Activated T-cell treated with anti-CD3 and anti-CD28 coated beads, Interleukin-2, amount 50 U/mL, for 72 hours (primary cell): Measurements from ENCODE around the gene PFDN6. TPM values are rescaled to one million over a fixed set of nuclear protein-coding genes. Genes with fewer than 3 reads are reported as not detected.
"Not testable (repeated sequence)": the region's sequence is repeated elsewhere in the genome, so short reads cannot be mapped to it uniquely, and the experiment has no call there.

Source experiments
- ATAC-seq, 2 donors: fragments of 150-1000 bp; cut with Tn5 transposase; replicated peaks in 1 of 2; 2 replicates each; pipeline ENCODE4 v1.10.0; 2021; ENCODE audit warnings: moderate library complexity in 2 of 2, mild to moderate bottlenecking in 1 of 2
- DNase-seq, 2 donors: peaks; one replicate each; pipeline ENCODE4 v3.0.0; 2021 to 2022; ENCODE audit warnings: mixed read lengths in 1 of 2
- H3K27ac Mint-ChIP-seq: one replicate; pipeline ENCODE4 v1.8.0; 2022; ENCODE audit warnings: mild to moderate bottlenecking, moderate library complexity, mixed read lengths
- H3K27me3 Mint-ChIP-seq: one replicate; pipeline ENCODE4 v1.8.0; 2022; ENCODE audit warnings: low read depth, mixed read lengths
- H3K36me3 Mint-ChIP-seq, 2 donors: one replicate each; pipeline ENCODE4 v1.8.0; 2022; ENCODE audit warnings: mixed read lengths in 2 of 2, mild to moderate bottlenecking in 1 of 2; ENCODE audit not compliant: insufficient read depth in 2 of 2
- H3K4me1 Mint-ChIP-seq: one replicate; pipeline ENCODE4 v1.8.0; 2022; ENCODE audit warnings: low read depth, mixed read lengths
- H3K4me3 Mint-ChIP-seq, 2 donors: one replicate each; pipeline ENCODE4 v1.8.0; 2022; ENCODE audit warnings: mild to moderate bottlenecking in 2 of 2, mixed read lengths in 2 of 2, moderate library complexity in 2 of 2
- H3K9me3 Mint-ChIP-seq, 2 donors: one replicate each; pipeline ENCODE4 v1.8.0; 2022; ENCODE audit warnings: mixed read lengths in 2 of 2
- total RNA-seq, 2 donors: library from RNA; stranded (reverse); gene quantifications; one replicate each; pipeline ENCODE4 v1.2.3, GENCODE V29; 2022

Gene PFDN6
- total RNA-seq, 2 donors from 2014 or later = 41.9 to 54.6 TPM

GRCh38 chr6:33262490-33262889 lies 26.9 kb upstream of the PFDN6 start:
- not testable (repeated sequence) for H3K27ac Mint-ChIP-seq, H3K9me3 Mint-ChIP-seq, ATAC-seq, H3K27me3 Mint-ChIP-seq, H3K4me3 Mint-ChIP-seq, H3K4me1 Mint-ChIP-seq, DNase-seq
- H3K36me3 Mint-ChIP-seq = peaks cover 2 to 27% of the 10 kb centered on the region in 2 donors

DNA sequence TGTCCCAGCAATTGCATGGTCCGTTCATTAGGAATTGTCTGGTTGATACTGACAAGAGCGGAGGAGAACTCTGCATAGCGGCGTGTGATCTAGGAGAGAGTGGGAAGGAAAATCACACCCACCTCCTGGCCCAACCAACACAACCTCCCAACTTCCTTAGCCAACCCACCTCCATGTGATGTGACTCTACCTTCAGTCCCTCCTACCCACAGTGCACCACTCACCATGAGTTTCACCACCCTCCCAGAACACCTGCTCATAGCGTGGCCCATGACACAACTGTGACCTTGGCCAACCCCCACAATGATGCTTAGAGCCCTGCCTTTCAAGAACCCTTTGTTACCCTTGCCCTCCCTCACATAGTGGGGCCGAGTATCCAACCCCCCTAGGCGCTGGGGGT lies 25.4 kb upstream of the PFDN6 start:
- Mint-ChIP-seq H3K27ac (no peak overlapping the region), H3K9me3 (no peaks in the 10 kb centered on the region), H3K36me3 (peaks cover 2 to 33% of the 10 kb centered on the region in 2 donors), H3K4me3 (no peak overlapping the region), H3K27me3 (no peaks in the 10 kb centered on the region), H3K4me1 (no peaks in the 10 kb centered on the region)
- ATAC-seq (no peak), DNase-seq (no peak)

GRCh38 chr6:33271117-33271467 lies 18.3 kb upstream of the PFDN6 start:
- no peak for DNase-seq
- no peak for ATAC-seq
- no peaks in the 10 kb centered on the region for H3K9me3 Mint-ChIP-seq
- peak overlapping the region; percentile 98 for H3K27ac Mint-ChIP-seq
- H3K27me3 Mint-ChIP-seq = no peaks in the 10 kb centered on the region
- peaks cover 55% of the 10 kb centered on the region for H3K4me1 Mint-ChIP-seq
- H3K4me3 Mint-ChIP-seq = peak overlapping the region; percentile 94 to 98
- peaks cover 28 to 54% of the 10 kb centered on the region in 2 donors for H3K36me3 Mint-ChIP-seq

DNA sequence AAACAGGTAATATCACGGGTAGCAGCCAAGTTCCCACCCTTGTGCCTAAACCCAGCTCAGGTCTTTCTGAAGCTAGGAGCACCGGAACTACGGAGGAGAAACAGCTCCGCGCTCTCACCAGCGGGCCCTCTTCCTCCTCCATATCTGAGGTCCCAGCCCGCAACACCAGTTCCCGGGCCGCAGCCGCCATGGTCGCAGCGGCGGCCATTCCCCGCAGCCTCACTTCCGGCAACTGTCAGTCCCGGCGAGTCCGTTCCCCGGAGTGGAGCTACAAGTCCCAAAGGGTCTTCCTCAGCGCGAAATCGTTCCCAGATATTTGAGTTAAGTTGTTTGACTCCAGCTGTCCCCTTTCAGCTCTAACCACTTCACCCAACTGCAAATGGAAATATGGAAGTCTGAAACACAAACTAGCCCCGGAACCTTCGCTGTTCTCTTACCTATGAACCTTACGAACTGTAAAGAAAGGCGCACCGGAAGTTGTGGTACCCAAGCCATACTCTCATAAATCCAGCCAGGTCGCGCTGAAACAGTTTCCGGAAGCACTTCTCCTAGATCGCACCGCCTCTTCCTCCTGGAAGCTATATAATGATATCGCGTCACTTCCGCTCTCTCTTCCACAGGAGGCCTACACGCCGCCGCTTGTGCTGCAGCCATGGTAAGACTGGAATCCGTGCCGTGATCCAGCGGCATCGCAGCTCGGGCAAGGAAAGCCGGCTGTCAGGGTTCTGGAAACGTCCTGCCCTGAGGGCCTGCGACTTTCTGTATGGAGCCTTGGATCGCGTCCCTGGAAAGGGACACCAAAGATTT lies 17.7 kb upstream of the PFDN6 start, which contains the start of the genes RPS18 and VPS52:
RPS18 (plus strand) TSS at position 608 of the 807 bp plus-strand sequence; CDS start at position 653, 45 bp downstream.
VPS52 (minus strand) TSS at position 409 of the 807 bp plus-strand sequence; CDS start at position 208, 201 bp downstream.
- Mint-ChIP-seq H3K9me3 (no peaks in the 10 kb centered on the region), H3K4me1 (peaks cover 61% of the 10 kb centered on the region), H3K27ac (peak within 1 kb of the TSS; percentile 98)

DNA sequence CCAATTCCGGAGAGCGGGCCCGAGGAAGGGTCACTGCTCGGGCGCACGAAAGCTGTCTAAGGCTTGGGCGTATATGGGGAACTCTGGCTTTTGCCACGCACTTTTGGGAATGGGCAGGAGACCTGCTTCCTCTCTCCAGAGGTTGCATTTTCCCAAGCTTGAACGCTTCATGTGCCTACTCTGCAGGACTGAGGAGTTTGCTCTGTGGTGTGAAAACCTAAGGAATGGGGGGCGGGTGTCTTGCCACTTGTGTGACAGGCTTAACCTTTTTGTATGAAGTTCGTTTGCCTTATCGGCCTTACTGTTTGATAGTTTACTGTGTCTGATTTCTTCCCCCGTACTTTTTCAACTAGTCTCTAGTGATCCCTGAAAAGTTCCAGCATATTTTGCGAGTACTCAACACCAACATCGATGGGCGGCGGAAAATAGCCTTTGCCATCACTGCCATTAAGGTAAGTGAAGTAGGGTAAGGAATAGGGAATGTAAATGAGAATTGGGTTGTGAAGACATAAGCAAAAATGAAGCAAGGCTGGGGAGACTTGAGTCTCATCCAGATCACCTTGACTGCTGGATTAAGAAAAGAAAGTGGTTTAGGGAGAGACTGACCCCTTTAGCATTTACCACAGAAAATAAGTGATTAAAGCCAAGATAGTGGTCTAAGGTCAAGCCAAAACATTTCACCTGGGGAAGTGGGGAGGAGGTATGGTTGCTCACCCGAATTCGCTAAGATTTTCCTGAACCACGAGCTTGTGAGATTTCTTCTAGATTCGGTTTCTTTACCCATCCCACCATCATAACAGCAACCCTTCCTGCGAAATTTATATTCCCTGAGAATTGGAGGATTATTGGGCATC lies 16.9 kb upstream of the PFDN6 start:
- no peaks in the 10 kb centered on the region for H3K27me3 Mint-ChIP-seq
- ATAC-seq (peak; percentile 2 to 4), DNase-seq (no peak)
- peak overlapping the region; percentile 94 to 98 for H3K4me3 Mint-ChIP-seq
- peaks cover 28 to 55% of the 10 kb centered on the region in 2 donors for H3K36me3 Mint-ChIP-seq
- peaks cover 66% of the 10 kb centered on the region for H3K4me1 Mint-ChIP-seq
- H3K9me3 Mint-ChIP-seq = no peaks in the 10 kb centered on the region
- H3K27ac Mint-ChIP-seq = peak overlapping the region; percentile 98

More for the DNA sequence above, 17.7 kb upstream of the PFDN6 start, which contains the start of the genes RPS18 and VPS52:
- peak; percentile 91 to 94 for DNase-seq
- Mint-ChIP-seq H3K36me3 (peaks cover 28 to 54% of the 10 kb centered on the region in 2 donors), H3K27me3 (no peaks in the 10 kb centered on the region), H3K4me3 (peak within 1 kb of the TSS; percentile 94 to 98)
- ATAC-seq = peak; percentile 91 to 93

- no peak for DNase-seq
Observed at GRCh38 chr6:33273129-33273923, 16.1 kb upstream of the PFDN6 start.

GRCh38 chr6:33273924-33274902 lies 15.2 kb upstream of the PFDN6 start:
- ATAC-seq (no peak), DNase-seq (no peak)
- Mint-ChIP-seq H3K9me3 (no peaks in the 10 kb centered on the region), H3K27me3 (no peaks in the 10 kb centered on the region), H3K4me3 (peak overlapping the region; percentile 94 to 98), H3K36me3 (peaks cover 28 to 49% of the 10 kb centered on the region in 2 donors), H3K4me1 (peaks cover 81% of the 10 kb centered on the region), H3K27ac (peak overlapping the region; percentile 98)

More at GRCh38 chr6:33273129-33273923, 16.1 kb upstream of the PFDN6 start:
- Mint-ChIP-seq H3K4me3 (peak overlapping the region; percentile 94 to 98), H3K27ac (peak overlapping the region; percentile 98), H3K4me1 (peaks cover 74% of the 10 kb centered on the region), H3K9me3 (no peaks in the 10 kb centered on the region), H3K36me3 (peaks cover 28 to 49% of the 10 kb centered on the region in 2 donors), H3K27me3 (no peaks in the 10 kb centered on the region)
- ATAC-seq = no peak

- ATAC-seq, DNase-seq, H3K27me3 Mint-ChIP-seq, H3K9me3 Mint-ChIP-seq: not testable (repeated sequence)
- H3K4me1 Mint-ChIP-seq = peaks cover 67% of the 10 kb centered on the region
- H3K36me3 Mint-ChIP-seq = peaks cover 26 to 49% of the 10 kb centered on the region in 2 donors
- peak overlapping the region; percentile 98 for H3K27ac Mint-ChIP-seq
- peak overlapping the region; percentile 94 to 98 for H3K4me3 Mint-ChIP-seq
Observed at GRCh38 chr6:33275795-33276580, 13.4 kb upstream of the PFDN6 start.

DNA sequence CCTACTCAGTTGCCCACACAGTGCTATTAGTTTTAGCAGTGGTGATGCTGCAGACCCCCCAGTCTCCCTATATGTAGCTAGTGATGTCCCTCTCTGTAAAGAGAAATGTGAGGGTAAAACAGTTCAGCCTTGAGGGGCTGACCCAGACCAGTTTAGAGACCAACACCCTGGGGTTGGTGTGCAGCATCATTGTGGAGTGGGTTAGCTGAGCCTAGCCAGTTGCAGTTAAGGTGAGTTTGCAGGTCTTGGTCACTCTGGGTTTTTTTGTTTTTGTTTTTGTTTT lies 12.9 kb upstream of the PFDN6 start:
- Mint-ChIP-seq H3K27me3 (no peaks in the 10 kb centered on the region), H3K27ac (peak overlapping the region; percentile 79), H3K4me1 (peaks cover 67% of the 10 kb centered on the region), H3K36me3 (peaks cover 26 to 46% of the 10 kb centered on the region in 2 donors), H3K4me3 (peak overlapping the region; percentile 94 to 98), H3K9me3 (no peaks in the 10 kb centered on the region)
- ATAC-seq (no peak), DNase-seq (no peak)

GRCh38 chr6:33276864-33277662 lies 12.3 kb upstream of the PFDN6 start, which contains the start of gene B3GALT4:
B3GALT4 (plus strand) TSS chr6:33277123; CDS start chr6:33277420, 297 bp downstream.
- H3K27ac Mint-ChIP-seq = peak within 1 kb of the TSS; percentile 98
- H3K27me3 Mint-ChIP-seq = no peaks in the 10 kb centered on the region
- ATAC-seq (peak; percentile 77 to 80), DNase-seq (peak; percentile 86 to 87)
- H3K4me3 Mint-ChIP-seq = peak within 1 kb of the TSS; percentile 94 to 98
- peaks cover 21 to 41% of the 10 kb centered on the region in 2 donors for H3K36me3 Mint-ChIP-seq
- no peaks in the 10 kb centered on the region for H3K9me3 Mint-ChIP-seq
- peaks cover 65% of the 10 kb centered on the region for H3K4me1 Mint-ChIP-seq
